SU-DHL-6 (cell line): ENCODE data around the gene PDAP1.

Source experiments
- H2AFZ ChIP-seq: fragments of 200-600 bp; sonication (generic); 2 replicates; pipeline ENCODE4 v1.6.1; 2014; ENCODE audit warnings: low read depth, mild to moderate bottlenecking, moderate library complexity, mixed read lengths, antibody characterized with exemption, low read length; ENCODE audit not compliant: severe bottlenecking
- H3F3A ChIP-seq: fragments of 200-600 bp; shearing (Covaris generic); 2 replicates; pipeline ENCODE4 v1.6.0; 2016; ENCODE audit warnings: antibody characterized with exemption, mild to moderate bottlenecking; ENCODE audit not compliant: insufficient read depth
- H3K27ac ChIP-seq: fragments of 200-600 bp; sonication (generic); 2 replicates; pipeline ENCODE4 v1.5.1; 2016; ENCODE audit warnings: low read depth, mild to moderate bottlenecking, low read length, moderate library complexity, mixed read lengths
- H3K27me3 ChIP-seq: fragments of 200-600 bp; sonication (generic), shearing (Covaris generic); 2 replicates; pipeline ENCODE4 v1.6.0; 2014; ENCODE audit warnings: mild to moderate bottlenecking, low read length
- H3K36me3 ChIP-seq: fragments of 200-600 bp; sonication (generic); 2 replicates; pipeline ENCODE4 v1.6.1; 2014; ENCODE audit warnings: mild to moderate bottlenecking, low read length, mixed read lengths
- H3K4me2 ChIP-seq: fragments of 300-600, 200-600 bp; shearing (Covaris generic), sonication (generic); 2 replicates; pipeline ENCODE4 v1.6.0; 2014; ENCODE audit warnings: low read length, low read depth, mild to moderate bottlenecking; ENCODE audit not compliant: poor library complexity, severe bottlenecking
- H3K4me3 ChIP-seq: fragments of 200-600 bp; sonication (generic); 2 replicates; pipeline ENCODE4 v1.5.1; 2014; ENCODE audit warnings: antibody characterized with exemption, low read length, mild to moderate bottlenecking, mixed read lengths; ENCODE audit not compliant: insufficient read depth, poor library complexity, severe bottlenecking
- H3K79me2 ChIP-seq: fragments of 200-600 bp; sonication (generic); 2 replicates; pipeline ENCODE4 v1.6.1; 2014; ENCODE audit warnings: mild to moderate bottlenecking, low read length, moderate library complexity; ENCODE audit not compliant: insufficient read depth
- H3K9ac ChIP-seq: fragments of 200-600 bp; sonication (generic); 2 replicates; pipeline ENCODE4 v1.7.0; 2014; ENCODE audit warnings: mild to moderate bottlenecking, low read length
- H3K9me2 ChIP-seq: fragments of 200-600 bp; sonication (generic); replicated peaks from 2 replicates; pipeline ENCODE4 v1.6.1; 2014; ENCODE audit warnings: low read length; ENCODE audit not compliant: insufficient read depth
- H3K9me3 ChIP-seq: fragments of 200-600 bp; sonication (generic); 2 replicates; pipeline ENCODE4 v1.6.1; 2014; ENCODE audit warnings: low read length, mixed read lengths; ENCODE audit not compliant: insufficient read depth
- H4K20me1 ChIP-seq: fragments of 200-600 bp; sonication (generic); 2 replicates; pipeline ENCODE4 v1.6.1; 2014; ENCODE audit warnings: low read depth, mild to moderate bottlenecking, antibody characterized with exemption, low read length, moderate library complexity, mixed read lengths
- CTCF ChIP-seq: fragments of 200-600 bp; sonication (generic); IDR thresholded peaks from one replicate; pipeline ENCODE4 v1.5.1; 2017; ENCODE audit warnings: antibody characterized with exemption, mild to moderate bottlenecking, low read length, moderate library complexity; ENCODE audit not compliant: insufficient read depth, poor library complexity, severe bottlenecking
- EZH2phosphoT487 ChIP-seq: fragments of 200-600 bp; sonication (generic), shearing (Covaris generic); conservative IDR thresholded peaks from 2 replicates; pipeline ENCODE4 v1.6.1; 2018; ENCODE audit warnings: mild to moderate bottlenecking, antibody characterized with exemption, low read length, moderate library complexity, mixed read lengths

PDAP1 gene

GRCh38 chr7:99422625-99423024, 14.2 kb upstream of the PDAP1 start:
- Histone ChIP-seq H3K27ac (no peak overlapping the region), H3K9me3 (no peaks in the 10 kb centered on the region), H3K4me3 (no peak overlapping the region), H3F3A (peaks cover 14% of the 10 kb centered on the region; the same call in 1 of the 2 replicates), H3K9ac (no peak overlapping the region), H4K20me1 (no peaks in the 10 kb centered on the region), H3K9me2 (no peaks in the 10 kb centered on the region), H3K27me3 (no peaks in the 10 kb centered on the region), H3K36me3 (peaks cover 3% of the 10 kb centered on the region; the same call in 1 of the 2 replicates), H3K79me2 (no peaks in the 10 kb centered on the region), H3K4me2 (no peak overlapping the region), H2AFZ (no peak overlapping the region)
- TF ChIP-seq EZH2phosphoT487 (no peak), CTCF (no peak)

- H4K20me1 ChIP-seq = no peaks in the 10 kb centered on the region
- no peaks in the 10 kb centered on the region for H3K9me3 ChIP-seq
- H3K79me2 ChIP-seq = no peaks in the 10 kb centered on the region
- no peak overlapping the region for H3K9ac ChIP-seq
- no peak for TF ChIP-seq EZH2phosphoT487
- no peaks in the 10 kb centered on the region for H3K27me3 ChIP-seq
- no peak overlapping the region for H3K4me3 ChIP-seq
- no peak overlapping the region for H2AFZ ChIP-seq
- peaks cover 14% of the 10 kb centered on the region; the same call in 1 of the 2 replicates for H3F3A ChIP-seq
- no peak overlapping the region for H3K4me2 ChIP-seq
- H3K9me2 ChIP-seq = no peaks in the 10 kb centered on the region
- H3K36me3 ChIP-seq = peaks cover 8% of the 10 kb centered on the region; the same call in 1 of the 2 replicates
- H3K27ac ChIP-seq = no peak overlapping the region
These were observed 13.8 kb upstream of the PDAP1 start for GRCh38 chr7:99422186-99422585.

GRCh38 chr7:99420986-99421385, 12.6 kb upstream of the PDAP1 start:
- Histone ChIP-seq H3K9me2 (no peaks in the 10 kb centered on the region), H3K36me3 (peaks cover 10% of the 10 kb centered on the region; the same call in 1 of the 2 replicates), H3K27ac (no peak overlapping the region), H3K4me3 (no peak overlapping the region), H3K9me3 (no peaks in the 10 kb centered on the region), H3K79me2 (no peaks in the 10 kb centered on the region), H3F3A (peaks cover 14% of the 10 kb centered on the region; the same call in 1 of the 2 replicates), H2AFZ (no peak overlapping the region), H3K27me3 (no peaks in the 10 kb centered on the region), H4K20me1 (no peaks in the 10 kb centered on the region), H3K9ac (no peak overlapping the region), H3K4me2 (no peak overlapping the region)
- TF ChIP-seq EZH2phosphoT487 (no peak), CTCF (no peak)

- Histone ChIP-seq H3K27ac (no peak overlapping the region), H3K9me2 (no peaks in the 10 kb centered on the region), H3K4me3 (no peak overlapping the region), H2AFZ (no peak overlapping the region), H3K79me2 (no peaks in the 10 kb centered on the region), H3K9ac (no peak overlapping the region), H3K27me3 (no peaks in the 10 kb centered on the region), H3K4me2 (no peak overlapping the region), H3K9me3 (no peaks in the 10 kb centered on the region), H4K20me1 (no peaks in the 10 kb centered on the region), H3F3A (peaks cover 14% of the 10 kb centered on the region; the same call in 1 of the 2 replicates), H3K36me3 (peaks cover 12% of the 10 kb centered on the region; the same call in 1 of the 2 replicates)
- TF ChIP-seq CTCF = no peak
- no peak for TF ChIP-seq EZH2phosphoT487
These were observed 11.8 kb upstream of the PDAP1 start for GRCh38 chr7:99420213-99420612.
